Kidney (tissue), 14 donors: Measurements from ENCODE around the gene PAXX. TPM values are rescaled to one million over a fixed set of nuclear protein-coding genes. Genes with fewer than 3 reads are reported as not detected.

Experiments
- DNase-seq, 5 donors: peaks; one replicate each; pipeline ENCODE4 v3.0.0-alpha.2; 2013 to 2020
- FAIRE-seq: peaks from 2 replicates; lab custom pipeline; 2012; peaks lifted over from hg19 to GRCh38; lab: Jason Lieb, UNC
- H3K27ac ChIP-seq, 2 donors: one replicate each; pipeline ENCODE4 v1.7.0; 2013; ENCODE audit warnings: low read depth in 2 of 2, low read length in 2 of 2, inconsistent platforms in 1 of 2
- H3K27me3 ChIP-seq: one replicate; pipeline ENCODE4 v1.7.1; 2013; ENCODE audit warnings: low read length, inconsistent platforms; ENCODE audit not compliant: control insufficient read depth, insufficient read depth
- H3K36me3 ChIP-seq, 3 donors: one replicate each; pipeline versions ENCODE4 v1.7.0 to v1.7.1; 2013; ENCODE audit warnings: low read length in 3 of 3, control low read depth in 1 of 3, inconsistent platforms in 1 of 3; ENCODE audit not compliant: insufficient read depth in 3 of 3, control insufficient read depth in 2 of 3
- H3K4me1 ChIP-seq, 3 donors: one replicate each; pipeline versions ENCODE4 v1.7.0 to v1.7.1; 2013; ENCODE audit warnings: low read length in 3 of 3, inconsistent platforms in 1 of 3, low read depth in 1 of 3; ENCODE audit not compliant: control insufficient read depth in 2 of 3, insufficient read depth in 2 of 3
- H3K4me3 ChIP-seq, 3 donors: one replicate each; pipeline versions ENCODE4 v1.7.0 to v1.8.1; 2013; ENCODE audit warnings: low read length in 3 of 3, control low read depth in 1 of 3, inconsistent platforms in 1 of 3
- H3K9ac ChIP-seq, 3 donors: one replicate each; pipeline versions ENCODE4 v1.7.0 to v1.7.1; 2013; ENCODE audit warnings: low read length in 3 of 3, control low read depth in 1 of 3, inconsistent platforms in 1 of 3
- H3K9me3 ChIP-seq, 3 donors: one replicate each; pipeline versions ENCODE4 v1.7.0 to v1.7.1; 2013; ENCODE audit warnings: low read length in 3 of 3, control low read depth in 1 of 3, inconsistent platforms in 1 of 3; ENCODE audit not compliant: control insufficient read depth in 2 of 3, insufficient read depth in 1 of 3
- intact Hi-C: fragments of 100-400 bp; cut with DNase I; formaldehyde crosslinking; loops from one replicate; pipeline ENCODE4 v1.11.1; 2022
- polyA plus RNA-seq: library from polyadenylated mRNA; stranded (reverse); fragments of 350-450 nt; fragmentation: Illumina TruSeq; extraction: RNeasy Lipid Tissue Mini Kit (QIAGEN cat#74804); gene quantifications from one replicate; pipeline ENCODE4 v1.2.3, GENCODE V29; 2014; ENCODE audit warnings: low read depth, low replicate concordance; ENCODE audit not compliant: insufficient read depth
- total RNA-seq: library from RNA; stranded (reverse); fragmentation: NEBNext Ultra II Directional; extraction: Animal tissue kit (Norgen Biotek cat#: 25700); gene quantifications from one replicate; pipeline ENCODE4 v1.2.1, GENCODE V29; 2021
- TF ChIP-seq, protein P1 (sequence below): IDR thresholded peaks from 3 replicates; pipeline ENCODE4 v1.5.1; 2012; ENCODE audit warnings: mild to moderate bottlenecking, moderate library complexity, borderline replicate concordance; ENCODE audit not compliant: insufficient read depth; ENCODE audit errors: extremely low read depth
- donor health status: control.
- donor health status: control.
- donor health status: control.
- donor health status: control.
- donor health status: control.
- donor health status: DM: yes; HTN: yes; CAD: no.
- donor health status: Normal renal cell carcinoma (clear cell type).

PAXX gene
- total and polyA plus RNA-seq, 2 donors from 2014 or later = 54.2 to 80.9 TPM

DNA sequence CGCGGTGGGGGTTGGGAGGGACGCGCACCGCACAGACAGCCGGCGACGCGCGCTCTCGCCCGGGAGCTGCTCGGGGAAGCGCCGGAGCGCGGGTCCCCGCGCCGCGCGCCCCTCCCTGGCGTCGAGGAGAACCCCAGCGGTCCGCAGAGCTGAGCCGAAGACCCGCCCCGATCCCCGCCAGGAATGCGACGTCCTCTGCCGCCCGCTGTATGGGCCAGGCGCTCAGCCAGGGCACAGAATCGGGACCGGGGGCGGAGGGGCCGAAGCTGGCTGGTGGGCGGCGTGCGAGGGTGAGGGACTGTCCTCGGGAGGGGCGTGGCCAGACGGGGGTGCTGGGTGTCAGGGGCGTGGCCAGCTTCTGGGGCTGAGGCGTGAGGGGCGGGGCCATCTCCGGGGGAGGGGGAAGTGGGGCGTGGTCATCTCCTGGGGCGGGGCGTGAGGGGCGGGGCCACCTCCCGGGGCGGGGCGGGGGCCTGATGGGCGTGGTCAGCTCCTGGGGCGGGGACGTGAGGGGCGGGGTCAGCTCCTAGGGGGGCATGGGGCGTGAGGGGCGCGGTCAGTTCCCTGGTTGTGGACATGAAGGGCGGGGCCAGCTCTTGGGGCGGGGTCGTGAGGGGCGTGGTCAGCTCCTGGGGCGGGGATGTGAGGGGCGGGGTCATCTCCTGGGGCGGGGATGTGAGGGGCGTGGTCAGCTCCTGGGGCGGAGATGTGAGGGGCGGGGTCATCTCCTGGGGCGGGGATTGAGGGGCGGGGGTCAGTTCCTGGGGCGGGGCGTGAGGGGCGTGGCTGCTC is 14.0 kb upstream of the PAXX start:
- Histone ChIP-seq H3K4me3 (peak overlapping the region in 1 of 3 donors; percentile 41), H3K36me3 (no peaks in the 10 kb centered on the region), H3K9ac (no peak overlapping the region), H3K4me1 (peaks cover 0 to 14% (median 0%) of the 10 kb centered on the region in 3 donors), H3K27me3 (no peaks in the 10 kb centered on the region), H3K27ac (no peak overlapping the region), H3K9me3 (no peaks in the 10 kb centered on the region)
- no peak for FAIRE-seq
- intact Hi-C loops = no loop called here
- peak; percentile 70 to 94 (median 82) for DNase-seq
- TF ChIP-seq, protein P1, sequence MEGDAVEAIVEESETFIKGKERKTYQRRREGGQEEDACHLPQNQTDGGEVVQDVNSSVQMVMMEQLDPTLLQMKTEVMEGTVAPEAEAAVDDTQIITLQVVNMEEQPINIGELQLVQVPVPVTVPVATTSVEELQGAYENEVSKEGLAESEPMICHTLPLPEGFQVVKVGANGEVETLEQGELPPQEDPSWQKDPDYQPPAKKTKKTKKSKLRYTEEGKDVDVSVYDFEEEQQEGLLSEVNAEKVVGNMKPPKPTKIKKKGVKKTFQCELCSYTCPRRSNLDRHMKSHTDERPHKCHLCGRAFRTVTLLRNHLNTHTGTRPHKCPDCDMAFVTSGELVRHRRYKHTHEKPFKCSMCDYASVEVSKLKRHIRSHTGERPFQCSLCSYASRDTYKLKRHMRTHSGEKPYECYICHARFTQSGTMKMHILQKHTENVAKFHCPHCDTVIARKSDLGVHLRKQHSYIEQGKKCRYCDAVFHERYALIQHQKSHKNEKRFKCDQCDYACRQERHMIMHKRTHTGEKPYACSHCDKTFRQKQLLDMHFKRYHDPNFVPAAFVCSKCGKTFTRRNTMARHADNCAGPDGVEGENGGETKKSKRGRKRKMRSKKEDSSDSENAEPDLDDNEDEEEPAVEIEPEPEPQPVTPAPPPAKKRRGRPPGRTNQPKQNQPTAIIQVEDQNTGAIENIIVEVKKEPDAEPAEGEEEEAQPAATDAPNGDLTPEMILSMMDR = no peak

DNA sequence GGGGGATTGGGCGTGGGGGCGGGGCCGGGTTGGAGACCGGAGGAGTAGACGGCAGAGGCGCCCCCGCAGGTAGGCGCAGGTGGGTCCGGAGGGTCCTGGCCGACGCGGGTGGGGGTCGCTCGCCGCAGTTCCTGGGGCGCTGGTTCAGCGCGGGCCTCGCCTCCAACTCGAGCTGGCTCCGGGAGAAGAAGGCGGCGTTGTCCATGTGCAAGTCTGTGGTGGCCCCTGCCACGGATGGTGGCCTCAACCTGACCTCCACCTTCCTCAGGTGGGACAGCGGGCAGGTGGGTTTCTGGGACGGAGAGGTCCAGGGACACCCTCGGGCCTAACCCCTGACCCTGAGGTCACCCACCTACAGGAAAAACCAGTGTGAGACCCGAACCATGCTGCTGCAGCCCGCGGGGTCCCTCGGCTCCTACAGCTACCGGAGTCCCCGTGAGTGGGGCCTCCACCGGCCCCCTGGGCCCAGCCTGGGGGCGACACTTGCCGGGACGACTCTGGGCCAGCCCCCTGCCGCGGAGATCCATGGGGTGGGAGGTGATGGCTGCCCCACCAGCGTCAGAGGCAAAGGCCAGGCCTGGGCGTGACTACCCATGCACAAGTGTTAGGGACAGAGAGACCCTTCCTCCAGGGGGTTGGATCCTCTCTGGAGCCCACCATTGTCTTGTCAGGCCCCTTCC is 13.2 kb upstream of the PAXX start:
- intact Hi-C loops = no loop called here
- Histone ChIP-seq H3K9ac (no peak overlapping the region), H3K4me1 (peaks cover 0 to 14% (median 0%) of the 10 kb centered on the region in 3 donors), H3K36me3 (peaks cover 0 to 3% (median 0%) of the 10 kb centered on the region in 3 donors), H3K4me3 (no peak overlapping the region), H3K27me3 (peaks cover 4% of the 10 kb centered on the region), H3K9me3 (no peaks in the 10 kb centered on the region), H3K27ac (no peak overlapping the region)
- TF ChIP-seq, protein P1 = no peak
- no peak for FAIRE-seq
- peak in 2 of 5 donors; percentile 83 to 85 for DNase-seq

DNA sequence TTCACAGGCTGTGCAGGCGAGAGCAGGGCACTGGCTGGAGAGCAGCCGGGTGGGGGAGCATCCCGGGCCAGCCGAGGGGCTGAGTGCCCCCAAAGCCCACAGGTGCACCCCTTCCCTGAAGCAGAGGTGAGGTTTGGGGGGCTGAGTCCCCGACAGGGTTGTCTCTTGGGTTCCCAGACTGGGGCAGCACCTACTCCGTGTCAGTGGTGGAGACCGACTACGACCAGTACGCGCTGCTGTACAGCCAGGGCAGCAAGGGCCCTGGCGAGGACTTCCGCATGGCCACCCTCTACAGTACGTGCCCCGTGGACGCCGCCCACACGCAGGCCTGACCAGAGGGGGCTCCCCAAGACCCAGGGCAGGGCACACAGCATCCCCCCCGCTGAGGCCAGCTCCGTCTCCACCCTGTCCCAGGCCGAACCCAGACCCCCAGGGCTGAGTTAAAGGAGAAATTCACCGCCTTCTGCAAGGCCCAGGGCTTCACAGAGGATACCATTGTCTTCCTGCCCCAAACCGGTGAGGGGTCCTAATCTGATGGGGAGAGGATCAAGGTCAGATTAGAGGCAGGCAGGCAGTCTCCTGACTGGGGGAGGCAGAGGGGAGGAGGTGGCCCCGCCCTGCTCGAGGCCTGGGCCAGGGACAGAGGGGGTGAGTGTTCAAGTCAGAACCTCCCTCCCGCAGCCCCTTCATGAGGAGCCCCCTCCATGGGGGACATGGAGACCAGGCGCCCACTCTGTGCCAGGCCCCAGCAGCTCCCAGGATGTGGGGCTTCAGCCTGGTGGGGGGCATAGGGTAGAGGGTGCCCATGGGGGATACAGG is 12.2 kb upstream of the PAXX start:
- Histone ChIP-seq H3K9me3 (no peaks in the 10 kb centered on the region), H3K4me1 (peaks cover 0 to 13% (median 0%) of the 10 kb centered on the region in 3 donors), H3K36me3 (peaks cover 0 to 3% (median 0%) of the 10 kb centered on the region in 3 donors), H3K27ac (no peak overlapping the region), H3K27me3 (peaks cover 5% of the 10 kb centered on the region), H3K9ac (no peak overlapping the region), H3K4me3 (no peak overlapping the region)
- no peak for DNase-seq
- intact Hi-C loops = no loop called here
- TF ChIP-seq, protein P1 = no peak
- no peak for FAIRE-seq
